H9 (cell line): ENCODE results near the gene CREB5. TPM values are rescaled to one million over a fixed set of nuclear protein-coding genes. Genes with fewer than 3 reads are reported as not detected.

Experiments used
- DNase-seq: peaks from one replicate; pipeline ENCODE4 v3.0.0-alpha.2; 2017
- H2AFZ ChIP-seq: one replicate; pipeline ENCODE4 v1.6.1; 2013; ENCODE audit warnings: mild to moderate bottlenecking, low read length, control low read depth, moderate library complexity
- H2AK5ac ChIP-seq: 2 replicates; pipeline ENCODE4 v1.6.1; 2013; ENCODE audit warnings: low read length, control low read depth, mixed read lengths; ENCODE audit not compliant: insufficient read length
- H2BK120ac ChIP-seq: one replicate; pipeline ENCODE4 v1.6.1; 2013; ENCODE audit warnings: low read depth, mild to moderate bottlenecking, low read length, control low read depth, inconsistent platforms; ENCODE audit not compliant: poor library complexity, severe bottlenecking
- H2BK12ac ChIP-seq: 2 replicates; pipeline ENCODE4 v1.6.1; 2013; ENCODE audit warnings: low read length, control low read depth, mixed read lengths, low read depth; ENCODE audit not compliant: insufficient read length
- H2BK15ac ChIP-seq: 2 replicates; pipeline ENCODE4 v1.6.1; 2013; ENCODE audit warnings: low read depth, low read length, control low read depth
- H2BK20ac ChIP-seq: one replicate; pipeline ENCODE4 v1.6.1; 2013; ENCODE audit warnings: low read depth, mild to moderate bottlenecking, low read length, control low read depth, inconsistent platforms; ENCODE audit not compliant: poor library complexity, severe bottlenecking
- H2BK5ac ChIP-seq: 2 replicates; pipeline ENCODE4 v1.6.1; 2013; ENCODE audit warnings: low read length, control low read depth, mixed read lengths; ENCODE audit not compliant: insufficient read length
- H3K14ac ChIP-seq: 2 replicates; pipeline ENCODE4 v1.6.1; 2013; ENCODE audit warnings: low read length, control low read depth; ENCODE audit not compliant: insufficient read depth
- H3K18ac ChIP-seq: 2 replicates; pipeline ENCODE4 v1.6.1; 2013; ENCODE audit warnings: low read depth, mild to moderate bottlenecking, mixed read lengths, low read length, control low read depth; ENCODE audit not compliant: insufficient read length
- H3K23ac ChIP-seq: 2 replicates; pipeline ENCODE4 v1.6.1; 2013; ENCODE audit warnings: low read length, control low read depth, mixed read lengths, low read depth; ENCODE audit not compliant: insufficient read length
- H3K23me2 ChIP-seq: 2 replicates; pipeline ENCODE4 v1.6.1; 2013; ENCODE audit warnings: low read depth, mild to moderate bottlenecking, mixed read lengths, low read length, control low read depth; ENCODE audit not compliant: insufficient read length, poor library complexity, severe bottlenecking
- H3K27ac ChIP-seq: 2 replicates; pipeline ENCODE4 v1.5.1; 2013; ENCODE audit warnings: low read length, control low read depth, mixed read lengths, low read depth; ENCODE audit not compliant: insufficient read length
- H3K27me3 ChIP-seq: 2 replicates; pipeline ENCODE4 v1.6.1; 2013; ENCODE audit warnings: low read length, control low read depth, inconsistent platforms; ENCODE audit not compliant: insufficient read depth
- H3K4ac ChIP-seq: 2 replicates; pipeline ENCODE4 v1.6.1; 2013; ENCODE audit warnings: low read depth, mild to moderate bottlenecking, control low read depth, inconsistent platforms, low read length, moderate library complexity
- H3K4me1 ChIP-seq: 2 replicates; pipeline ENCODE4 v1.6.1; 2013; ENCODE audit warnings: low read length, control low read depth, inconsistent platforms; ENCODE audit not compliant: insufficient read depth
- H3K4me2 ChIP-seq: 2 replicates; pipeline ENCODE4 v1.6.1; 2013; ENCODE audit warnings: low read length, control low read depth, mixed read lengths; ENCODE audit not compliant: insufficient read length, insufficient read depth
- H3K56ac ChIP-seq: 2 replicates; pipeline ENCODE4 v1.6.1; 2013; ENCODE audit warnings: low read depth, mild to moderate bottlenecking, mixed read lengths, low read length, control low read depth; ENCODE audit not compliant: insufficient read length
- H3K79me1 ChIP-seq: 2 replicates; pipeline ENCODE4 v1.6.1; 2013; ENCODE audit warnings: low read depth, mild to moderate bottlenecking, moderate library complexity, low read length, control low read depth, inconsistent platforms; ENCODE audit not compliant: insufficient read depth, poor library complexity, severe bottlenecking
- H3K79me2 ChIP-seq: 2 replicates; pipeline ENCODE4 v1.6.1; 2013; ENCODE audit warnings: low read length, control low read depth, inconsistent platforms; ENCODE audit not compliant: insufficient read depth
- H3K9ac ChIP-seq: 2 replicates; pipeline ENCODE4 v1.6.1; 2013; ENCODE audit warnings: low read length, control low read depth, mixed read lengths; ENCODE audit not compliant: insufficient read length; ENCODE audit errors: extremely low read depth
- H3K9me3 ChIP-seq: one replicate; pipeline ENCODE4 v1.6.1; 2013; ENCODE audit warnings: low read depth, low read length, inconsistent platforms; ENCODE audit not compliant: control insufficient read depth
- H3T11ph ChIP-seq: one replicate; pipeline ENCODE4 v1.6.1; 2013; ENCODE audit warnings: mild to moderate bottlenecking, low read length, control low read depth, inconsistent platforms
- H4K20me1 ChIP-seq: one replicate; pipeline ENCODE4 v1.6.1; 2013; ENCODE audit not compliant: control insufficient read depth, insufficient read length, insufficient read depth
- H4K5ac ChIP-seq: 2 replicates; pipeline ENCODE4 v1.6.1; 2013; ENCODE audit warnings: low read depth, mild to moderate bottlenecking, mixed read lengths, low read length, control low read depth; ENCODE audit not compliant: insufficient read length
- H4K8ac ChIP-seq: replicated peaks from 2 replicates; pipeline ENCODE4 v1.6.1; 2013; ENCODE audit warnings: low read length, control low read depth, mixed read lengths, low read depth; ENCODE audit not compliant: insufficient read length
- H4K91ac ChIP-seq: 2 replicates; pipeline ENCODE4 v1.6.1; 2013; ENCODE audit warnings: low read depth, mild to moderate bottlenecking, moderate library complexity, mixed read lengths, low read length, control low read depth; ENCODE audit not compliant: insufficient read length
- H3K27ac Mint-ChIP-seq, 3 experiments: 2 replicates in 2 of 3; 3 replicates in 1 of 3; pipeline ENCODE4 v1.8.0; 2020 to 2021; ENCODE audit warnings: mixed read lengths in 3 of 3, mild to moderate bottlenecking in 1 of 3, moderate library complexity in 1 of 3
- H3K27me3 Mint-ChIP-seq: 2 replicates; pipeline ENCODE4 v1.8.0; 2021; ENCODE audit warnings: low read depth, mild to moderate bottlenecking, moderate library complexity, mixed read lengths
- H3K36me3 Mint-ChIP-seq, 3 experiments: 2 replicates in 2 of 3; 3 replicates in 1 of 3; pipeline ENCODE4 v1.8.0; 2020 to 2021; ENCODE audit warnings: low read depth in 3 of 3, mixed read lengths in 3 of 3; ENCODE audit not compliant: insufficient read depth in 1 of 3
- H3K4me1 Mint-ChIP-seq, 2 experiments: 2 replicates each; pipeline ENCODE4 v1.8.0; 2020; ENCODE audit warnings: mixed read lengths in 2 of 2
- H3K4me3 Mint-ChIP-seq, 2 experiments: 2 replicates in 1 of 2; 3 replicates in 1 of 2; pipeline ENCODE4 v1.8.0; 2020 to 2021; ENCODE audit warnings: mild to moderate bottlenecking in 2 of 2, mixed read lengths in 2 of 2, moderate library complexity in 1 of 2
- H3K9me3 Mint-ChIP-seq, 2 experiments: 2 replicates in 1 of 2; 3 replicates in 1 of 2; pipeline ENCODE4 v1.8.0; 2020; ENCODE audit warnings: mild to moderate bottlenecking in 2 of 2, mixed read lengths in 2 of 2, moderate library complexity in 1 of 2
- CTCF ChIP-seq: fragments of 200-600 bp; sonication (generic); conservative IDR thresholded peaks from 3 replicates; pipeline ENCODE4 v1.8.0; 2021; ENCODE audit warnings: antibody characterized with exemption, mild to moderate bottlenecking
- WGBS: extraction: QIAGEN DNeasy Blood & Tissue Kit; methylation state at CpG from one replicate; pipeline ENCODE4 v1.1.7; 2013; ENCODE audit warnings: missing lambda C conversion rate, low lambda C conversion rate, mixed read lengths; ENCODE audit not compliant: insufficient read length; ENCODE audit errors: extremely low coverage; 5-methylcytosine and 5-hydroxymethylcytosine counted together
- total RNA-seq: library from RNA; stranded (reverse); gene quantifications from 2 replicates; pipeline ENCODE4 v1.2.1, GENCODE V29; 2021

The CREB5 gene
- total RNA-seq, 1 experiment from 2014 or later, result 4.0 TPM

GRCh38 chr7:28815369-28815927, 403.1 kb downstream of the CREB5 start:
- no peak for TF ChIP-seq CTCF
- H3K27me3 Mint-ChIP-seq, result no peaks in the 10 kb centered on the region
- Histone ChIP-seq H2BK120ac (no peak overlapping the region), H3K23ac (no peak overlapping the region), H4K8ac (no peak overlapping the region), H3K4me2 (no peak overlapping the region), H2BK20ac (no peak overlapping the region), H3K14ac (no peak overlapping the region), H3K9ac (no peak overlapping the region), H2BK5ac (no peak overlapping the region), H3K27ac (no peak overlapping the region), H3K56ac (no peak overlapping the region), H4K91ac (no peak overlapping the region), H3K4me1 (no peaks in the 10 kb centered on the region), H3K79me1 (no peaks in the 10 kb centered on the region), H2AK5ac (no peak overlapping the region), H3K79me2 (no peaks in the 10 kb centered on the region), H2AFZ (no peak overlapping the region), H3K18ac (no peak overlapping the region), H3K9me3 (no peaks in the 10 kb centered on the region), H4K20me1 (no peaks in the 10 kb centered on the region), H3T11ph (no peak overlapping the region), H3K4ac (no peak overlapping the region), H3K27me3 (no peaks in the 10 kb centered on the region), H2BK12ac (no peak overlapping the region), H4K5ac (no peak overlapping the region), H2BK15ac (no peak overlapping the region), H3K23me2 (no peaks in the 10 kb centered on the region)
- WGBS, result no CpG with 5 or more reads among the region's 1 CpG
- peaks cover 3 to 7% of the 10 kb centered on the region in 2 experiments; a peak in 3 of 4 replicates for H3K4me1 Mint-ChIP-seq
- DNase-seq, result no peak
- no peak overlapping the region for H3K4me3 Mint-ChIP-seq
- H3K36me3 Mint-ChIP-seq, result no peaks in the 10 kb centered on the region
- H3K27ac Mint-ChIP-seq, result no peak overlapping the region
- no peaks in the 10 kb centered on the region for H3K9me3 Mint-ChIP-seq
